Tibial nerve (tissue), 4 donors: Measurements from ENCODE around the gene SV2B.

Experiments used
- CTCF ChIP-seq, 5 experiments: fragments of 200-600 bp in 3 of 5; fragments of 450-650 bp in 2 of 5; sonication (generic) in 3 of 5; IDR thresholded peaks; one replicate each; pipeline ENCODE4 v1.5.1; 2016 to 2019; ENCODE audit warnings: antibody characterized with exemption in 5 of 5, mild to moderate bottlenecking in 3 of 5, moderate library complexity in 2 of 5
- EP300 ChIP-seq, 2 donors: sonication (generic); formaldehyde crosslinking; IDR thresholded peaks; one replicate each; pipeline ENCODE4 v1.6.1; 2017; ENCODE audit warnings: antibody characterized with exemption in 2 of 2, mild to moderate bottlenecking in 1 of 2
- POLR2A ChIP-seq, 2 donors: fragments of 450-650 bp; IDR thresholded peaks; one replicate each; pipeline ENCODE4 v1.6.1; 2017; ENCODE audit warnings: antibody characterized with exemption in 2 of 2, mild to moderate bottlenecking in 2 of 2, moderate library complexity in 2 of 2

- TF ChIP-seq CTCF (IDR thresholded peaks at IDR 0.05) (no peak), POLR2A (IDR thresholded peaks at IDR 0.05) (no peak), EP300 (IDR thresholded peaks at IDR 0.05) (no peak)
Measured at GRCh38 chr15:91104111-91104510, 4.1 kb downstream of the SV2B start.
